GM21423 (cell line): ENCODE data around the gene CEP126.

Experiments used
- ATAC-seq: cut with Tn5 transposase; IDR thresholded peaks from one replicate; pipeline ENCODE4 v1.9.1; 2021; ENCODE audit warnings: mild to moderate bottlenecking, moderate library complexity; ENCODE audit not compliant: unreplicated experiment

Gene CEP126

DNA sequence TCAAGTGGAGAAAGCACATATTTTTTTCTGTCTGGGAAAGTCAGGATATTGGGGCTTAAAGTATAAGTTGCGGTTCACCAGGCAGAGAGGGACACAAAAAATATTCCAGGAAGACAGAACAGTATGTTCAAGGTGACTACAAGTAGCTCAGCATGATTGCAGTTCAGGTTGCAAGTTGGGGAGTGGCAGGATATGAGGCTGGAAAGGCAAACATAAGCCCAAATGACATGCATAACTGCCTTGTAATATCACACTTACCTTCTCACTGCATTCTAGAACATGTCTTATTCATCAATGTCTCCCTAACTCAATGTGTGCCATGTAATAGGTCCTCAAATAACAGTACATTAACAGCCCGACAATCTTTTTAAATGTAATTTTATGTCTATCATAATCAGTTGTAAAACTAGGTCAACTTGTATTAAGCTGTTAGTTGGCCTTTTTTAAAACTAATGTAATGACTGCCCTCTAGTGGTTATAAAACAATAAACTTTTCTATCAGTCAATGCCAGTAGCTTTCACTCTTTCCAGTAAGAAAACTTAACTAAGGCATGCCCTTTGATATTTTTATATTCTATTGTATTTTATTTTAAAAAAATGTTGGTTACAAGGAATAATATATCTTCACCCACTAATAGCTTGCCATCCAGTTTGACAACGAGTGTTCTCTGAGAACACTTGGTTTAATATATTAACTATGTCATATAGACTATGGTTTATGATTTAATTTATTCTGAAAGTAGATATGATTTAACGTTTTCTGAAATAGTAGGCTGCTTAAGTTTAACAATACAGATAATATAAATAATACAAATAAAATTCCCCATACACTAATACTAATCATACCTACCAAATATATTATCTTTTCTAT is 93.0 kb downstream of the CEP126 start:
- peak; percentile 76 for ATAC-seq

DNA sequence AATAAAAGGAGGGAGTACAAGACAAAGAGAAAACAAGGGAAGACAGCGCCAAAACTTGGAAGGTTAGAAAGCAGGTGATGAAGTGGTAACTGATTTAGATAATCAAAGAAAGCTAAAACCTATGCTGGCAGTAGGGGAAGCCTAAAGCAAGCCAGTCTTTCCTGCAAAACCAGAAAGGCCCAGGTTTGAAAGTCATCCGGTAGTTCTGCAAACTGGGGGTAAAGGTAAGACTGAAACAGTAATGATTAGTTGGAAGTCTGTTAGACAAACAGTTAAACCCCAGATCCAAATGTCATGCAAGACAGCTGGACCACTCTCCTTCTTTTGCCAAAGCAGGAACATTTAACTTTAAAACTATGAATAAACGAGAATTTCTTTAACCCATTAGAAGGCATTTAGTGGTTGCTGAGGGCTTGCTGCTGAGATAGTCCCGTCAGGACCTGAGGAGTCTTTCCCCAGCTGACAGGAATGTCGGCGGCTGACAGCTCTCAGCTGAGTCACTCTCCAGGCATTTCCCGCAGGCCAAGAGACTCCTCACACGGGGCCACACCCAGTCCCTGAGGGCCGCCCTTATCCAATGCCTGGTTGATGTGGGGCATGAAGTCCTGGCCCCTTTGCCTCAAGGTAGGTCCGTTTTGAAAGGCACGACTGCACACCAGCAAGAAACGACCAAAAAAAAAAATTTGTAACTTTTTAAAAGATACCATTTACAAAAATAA is 96.1 kb downstream of the CEP126 start:
- ATAC-seq: no peak

DNA sequence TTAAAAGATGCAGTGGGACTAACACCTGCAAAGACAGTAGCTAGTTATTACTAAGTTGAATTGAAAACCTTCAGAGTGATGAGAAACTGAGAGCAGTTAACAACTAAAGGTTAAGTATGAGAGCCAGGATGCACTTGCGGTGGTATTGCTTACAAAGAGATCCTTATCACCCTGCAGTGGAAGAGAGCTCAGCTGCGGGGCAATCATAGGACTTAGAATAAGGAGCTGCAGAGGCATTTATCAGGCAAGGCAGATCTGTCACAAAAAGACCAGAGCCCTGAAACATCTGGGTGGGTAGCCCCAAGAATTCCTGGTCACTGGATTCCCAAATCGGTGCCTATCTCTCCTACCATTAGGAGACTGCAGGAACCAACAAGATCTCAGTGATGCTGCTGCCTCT is 98.1 kb downstream of the CEP126 start:
- ATAC-seq: no peak

DNA sequence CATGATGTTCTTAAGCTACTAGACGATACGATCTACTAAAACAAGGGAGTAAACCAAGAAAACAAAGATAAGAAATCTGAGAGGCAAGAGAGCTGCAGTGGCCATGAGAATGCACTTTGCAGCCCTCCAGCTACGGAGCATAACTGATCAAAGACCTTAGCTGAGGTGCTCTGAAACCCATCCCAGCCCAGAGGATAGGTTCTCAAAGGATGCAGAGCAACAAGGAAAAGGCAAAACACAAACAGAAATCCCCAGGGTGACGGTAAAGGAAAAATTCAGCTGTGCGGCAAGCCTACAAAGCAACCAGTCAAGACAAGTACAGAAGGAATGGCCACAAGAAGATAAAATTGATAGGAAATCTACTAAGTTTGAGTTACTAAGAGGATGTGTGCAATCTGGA is 99.9 kb downstream of the CEP126 start:
- no peak for ATAC-seq

DNA sequence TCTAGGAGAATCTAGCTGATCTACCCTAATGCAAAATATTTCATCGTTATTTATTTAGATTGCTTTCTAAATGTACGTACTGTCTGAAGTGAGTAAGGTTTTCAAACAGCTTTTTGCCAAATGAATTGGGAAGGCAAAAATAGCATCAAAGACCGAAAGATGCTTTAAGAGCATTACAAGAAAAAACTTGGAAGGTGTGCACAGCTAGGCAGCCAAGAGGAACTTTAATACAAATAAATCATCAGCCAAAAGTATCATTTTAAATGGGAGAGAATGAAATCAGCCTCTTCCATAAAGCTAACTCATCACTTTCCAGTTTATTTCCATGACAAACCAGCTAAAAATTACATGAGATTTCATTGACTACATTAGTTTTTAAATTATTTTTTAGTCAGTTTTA is 102.2 kb downstream of the CEP126 start:
- no peak for ATAC-seq

DNA sequence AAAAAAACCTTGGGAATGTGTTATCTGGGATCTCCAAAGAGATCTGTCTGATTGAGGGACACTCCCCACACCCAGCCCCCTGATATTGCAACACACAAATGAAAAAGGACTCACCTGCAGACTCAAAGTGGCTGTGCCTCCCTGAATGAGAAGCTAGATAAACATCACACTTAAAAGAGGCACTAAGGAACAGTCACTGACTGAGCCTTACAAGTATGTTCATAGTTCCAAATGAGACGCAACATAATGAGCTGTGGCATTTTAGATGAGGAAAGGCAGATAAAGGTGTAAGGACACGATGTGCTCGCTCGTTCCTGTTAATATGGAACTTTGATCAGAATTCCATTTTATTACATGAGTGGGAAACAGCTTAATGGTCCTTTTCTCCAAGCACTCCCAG is 111.4 kb downstream of the CEP126 start:
- ATAC-seq: no peak

DNA sequence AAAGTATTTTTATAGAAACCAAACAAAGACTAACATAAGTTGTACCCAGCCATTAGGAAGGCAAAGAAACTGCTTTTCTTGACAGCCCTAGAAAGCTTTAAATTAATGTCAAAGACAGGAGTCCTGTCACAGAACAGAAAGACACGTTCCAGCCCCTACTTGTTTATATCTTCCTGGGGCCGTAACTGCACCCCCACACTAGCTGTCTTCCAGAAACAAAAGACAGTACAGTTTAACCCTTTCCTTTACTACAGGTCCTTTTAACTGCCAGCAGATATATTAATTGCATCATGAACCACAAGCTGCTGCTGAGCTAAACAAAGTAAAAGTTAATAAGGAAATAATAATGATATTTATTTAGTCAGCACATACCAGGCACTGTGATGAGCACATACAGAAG is 112.1 kb downstream of the CEP126 start:
- no peak for ATAC-seq

DNA sequence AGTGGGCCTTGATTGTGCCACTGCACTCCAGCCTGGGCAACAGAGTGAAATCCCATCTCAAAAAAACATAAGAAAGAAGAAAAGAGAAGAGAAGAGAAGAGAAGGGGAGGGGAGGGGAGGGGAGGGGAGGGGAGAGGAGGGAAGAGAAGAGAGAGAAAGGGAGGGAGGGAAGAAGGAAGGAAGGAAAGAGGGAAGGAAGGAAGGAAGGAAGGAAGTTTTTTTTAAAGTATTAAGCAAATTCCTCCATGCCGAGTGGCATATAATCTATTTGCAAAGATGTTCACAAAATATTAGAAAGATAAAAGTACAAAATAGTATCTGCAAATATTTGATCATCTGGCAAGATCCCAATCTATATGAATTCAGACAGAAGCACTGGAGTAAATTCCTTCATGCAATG is 121.9 kb downstream of the CEP126 start:
- no peak for ATAC-seq

DNA sequence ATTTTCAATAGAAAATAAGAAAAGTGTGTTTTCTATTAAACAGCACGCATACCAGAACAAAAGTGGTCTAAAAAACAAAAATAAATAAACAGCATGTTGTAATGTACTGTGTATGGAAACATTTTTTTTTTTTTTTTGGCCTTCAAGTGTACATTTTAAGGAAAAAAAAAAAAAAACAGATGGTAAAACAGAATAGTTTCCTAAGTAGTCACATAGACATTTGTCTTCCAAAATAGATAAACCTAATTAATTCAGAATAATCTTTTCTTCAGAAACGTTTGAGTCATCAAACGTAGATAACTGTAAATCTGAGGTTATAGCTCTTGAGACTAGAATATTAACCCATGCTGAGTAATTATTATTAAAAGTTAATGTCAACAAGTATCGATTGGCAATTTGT is 132.0 kb downstream of the CEP126 start:
- ATAC-seq: no peak

DNA sequence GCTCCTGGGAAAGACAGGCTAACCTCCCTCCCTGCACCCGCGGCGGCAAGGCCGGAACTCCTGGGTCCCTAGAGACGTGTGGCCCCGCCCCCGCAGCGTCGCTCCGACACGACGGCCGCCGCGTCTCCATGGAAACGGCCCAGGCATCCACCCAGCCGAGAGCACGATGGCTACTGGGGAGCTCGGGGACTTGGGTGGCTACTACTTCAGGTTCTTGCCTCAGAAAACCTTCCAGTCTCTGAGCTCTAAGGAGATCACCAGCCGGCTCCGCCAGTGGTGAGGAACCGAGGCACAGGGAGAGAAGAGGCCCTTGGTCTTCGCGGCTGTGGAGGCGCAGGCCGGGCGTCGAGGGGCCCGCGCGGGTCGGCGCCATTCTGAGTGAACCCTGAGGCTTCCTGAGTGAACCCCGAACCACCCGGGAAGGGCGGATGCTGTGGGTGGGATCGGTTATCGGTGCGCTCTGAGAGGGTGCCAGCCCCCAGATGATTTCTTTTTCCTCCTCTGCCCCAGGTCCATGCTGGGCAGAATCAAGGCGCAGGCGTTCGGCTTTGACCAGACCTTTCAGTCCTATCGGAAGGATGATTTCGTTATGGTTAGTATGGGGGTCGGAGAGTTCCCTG is 132.6 kb downstream of the CEP126 start, which contains the start of gene CFAP300:
TSS of gene CFAP300 (plus strand) at position 133 of the 620 bp plus-strand sequence. CDS start at position 167, 34 bp downstream.
- no peak for ATAC-seq
